ENCODE data around the gene FOXD1. TPM values are rescaled to one million over a fixed set of nuclear protein-coding genes. Genes with fewer than 3 reads are reported as not detected.

Gene FOXD1
- total RNA-seq, 2 donors from 2014 or later = 0.55 to 1.0 TPM

DNA sequence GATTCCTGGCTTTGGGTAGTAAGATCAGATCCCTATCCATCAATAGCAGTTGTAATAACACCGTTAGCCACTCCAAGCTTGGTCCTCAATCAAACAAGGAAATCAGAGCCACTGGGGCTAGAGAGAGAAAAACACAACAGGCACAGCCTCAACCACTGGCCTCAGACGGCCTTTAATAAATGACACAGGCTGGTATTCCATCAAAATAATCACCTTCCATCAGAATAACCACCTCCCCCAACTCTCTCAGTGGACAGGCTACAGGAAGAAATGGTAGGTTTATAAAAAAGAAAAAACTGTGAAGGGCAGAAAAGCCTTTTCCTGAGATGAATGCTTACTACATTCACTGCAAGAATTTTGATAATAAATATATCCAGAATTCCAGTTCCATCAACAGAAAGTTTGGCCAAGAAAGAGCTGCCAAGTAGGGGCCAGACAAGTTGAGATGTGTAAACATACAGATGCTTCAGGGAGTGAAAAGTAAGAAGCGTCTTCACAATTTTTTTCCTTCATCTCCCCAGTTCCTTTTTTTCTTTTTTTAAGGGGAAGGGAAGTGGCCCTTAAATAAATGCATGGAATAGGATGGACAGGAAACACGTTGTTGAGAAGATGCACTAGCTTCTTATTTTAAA lies 5.5 kb downstream of the FOXD1 start:
- DNase-seq = no peak
- peak overlapping the region; percentile 19 for H3K27ac Mint-ChIP-seq
- no peaks in the 10 kb centered on the region for H3K9me3 Mint-ChIP-seq
- peaks cover 0 to 5% of the 10 kb centered on the region in 2 donors for H3K36me3 Mint-ChIP-seq (ENCODE audit: insufficient read depth in 2 of 2)
- H3K27me3 Mint-ChIP-seq (ENCODE audit: low read depth) = peaks cover 87% of the 10 kb centered on the region
- no peak overlapping the region for H3K4me3 Mint-ChIP-seq
- no peak for ATAC-seq (replicated peaks in 1 of 2)
- peaks cover 12% of the 10 kb centered on the region for H3K4me1 Mint-ChIP-seq (ENCODE audit: low read depth)

DNA sequence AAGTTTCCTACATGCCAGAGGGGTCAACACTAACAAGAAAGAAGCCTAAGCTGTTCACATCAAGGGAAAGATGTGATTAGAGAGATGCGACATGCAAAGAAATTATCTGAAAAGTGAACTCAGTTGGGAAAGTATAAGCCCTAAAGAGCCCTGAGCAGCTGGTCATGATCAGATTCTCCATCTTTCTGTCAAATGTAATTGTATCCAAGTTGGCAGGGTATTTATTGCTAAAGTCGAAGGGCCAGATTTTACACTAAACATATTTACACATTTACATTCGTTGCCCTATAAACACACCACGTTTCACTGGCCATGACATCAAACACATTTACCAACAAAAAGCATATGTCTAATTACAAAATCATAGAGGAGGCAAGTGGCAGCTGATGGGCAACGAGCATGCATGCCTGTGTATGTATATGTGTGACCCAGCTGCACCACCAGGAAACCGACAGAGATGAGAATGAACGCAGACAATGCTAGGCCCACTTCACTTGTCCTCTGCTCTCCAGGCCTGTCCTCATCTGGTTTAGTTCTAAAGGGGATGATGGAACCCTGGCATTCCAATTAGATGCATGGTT lies 6.3 kb downstream of the FOXD1 start:
- no peak overlapping the region for H3K27ac Mint-ChIP-seq
- peaks cover 18% of the 10 kb centered on the region for H3K4me1 Mint-ChIP-seq (ENCODE audit: low read depth)
- H3K9me3 Mint-ChIP-seq = no peaks in the 10 kb centered on the region
- peaks cover 95% of the 10 kb centered on the region for H3K27me3 Mint-ChIP-seq (ENCODE audit: low read depth)
- DNase-seq (no peak), ATAC-seq (replicated peaks in 1 of 2) (no peak)
- no peak overlapping the region for H3K4me3 Mint-ChIP-seq
- H3K36me3 Mint-ChIP-seq (ENCODE audit: insufficient read depth in 2 of 2) = peaks cover 0 to 5% of the 10 kb centered on the region in 2 donors

DNA sequence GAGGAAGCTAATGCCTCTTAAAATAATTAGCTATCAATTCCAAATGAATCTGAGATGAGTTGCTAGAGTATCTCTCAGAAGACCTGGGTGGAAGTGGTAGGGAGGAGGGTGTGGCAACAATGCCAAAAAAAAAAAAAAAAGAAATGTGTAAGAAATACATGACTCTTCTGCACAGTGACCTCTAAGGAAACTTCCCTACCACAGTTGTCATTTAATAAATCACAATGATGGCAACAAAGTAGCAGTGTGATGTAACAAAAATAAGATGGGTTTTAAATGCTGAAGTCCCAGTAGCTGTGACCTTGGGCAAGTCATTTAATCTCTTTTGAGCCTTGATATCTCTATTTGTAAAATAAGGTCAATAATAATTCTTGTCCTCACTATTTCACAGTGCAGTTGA lies 7.2 kb downstream of the FOXD1 start:
- Mint-ChIP-seq H3K27me3 (ENCODE audit: low read depth) (peaks cover 95% of the 10 kb centered on the region), H3K9me3 (no peaks in the 10 kb centered on the region), H3K4me1 (ENCODE audit: low read depth) (peaks cover 17% of the 10 kb centered on the region), H3K36me3 (ENCODE audit: insufficient read depth in 2 of 2) (peaks cover 0 to 5% of the 10 kb centered on the region in 2 donors), H3K4me3 (no peak overlapping the region), H3K27ac (no peak overlapping the region)
- ATAC-seq (replicated peaks in 1 of 2) (no peak), DNase-seq (no peak)

DNA sequence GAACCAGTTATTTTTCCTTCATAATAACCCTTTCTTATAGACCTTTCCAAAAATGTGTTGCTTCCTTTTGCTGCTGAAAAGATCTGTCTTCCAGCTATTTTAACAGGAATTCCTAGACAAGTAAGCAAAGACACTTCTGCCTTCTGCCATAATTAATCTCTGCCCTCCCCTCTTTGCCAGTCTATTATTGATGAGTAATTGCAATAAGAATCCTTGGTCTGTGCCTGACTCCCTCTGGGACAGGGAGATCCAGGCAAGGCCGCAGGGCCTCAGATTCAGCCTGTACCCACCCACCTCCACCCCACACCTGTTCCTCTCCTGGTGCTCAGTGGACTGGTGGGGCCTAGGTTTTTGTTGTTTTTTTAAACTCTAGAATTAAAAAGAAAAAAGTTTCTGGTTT lies 8.3 kb downstream of the FOXD1 start:
- peaks cover 17% of the 10 kb centered on the region for H3K4me1 Mint-ChIP-seq (ENCODE audit: low read depth)
- H3K27me3 Mint-ChIP-seq (ENCODE audit: low read depth) = peaks cover 95% of the 10 kb centered on the region
- no peak overlapping the region for H3K27ac Mint-ChIP-seq
- no peaks in the 10 kb centered on the region for H3K9me3 Mint-ChIP-seq
- no peak overlapping the region for H3K4me3 Mint-ChIP-seq
- DNase-seq = no peak
- peaks cover 3 to 5% of the 10 kb centered on the region in 2 donors for H3K36me3 Mint-ChIP-seq (ENCODE audit: insufficient read depth in 2 of 2)
- no peak for ATAC-seq (replicated peaks in 1 of 2)

DNA sequence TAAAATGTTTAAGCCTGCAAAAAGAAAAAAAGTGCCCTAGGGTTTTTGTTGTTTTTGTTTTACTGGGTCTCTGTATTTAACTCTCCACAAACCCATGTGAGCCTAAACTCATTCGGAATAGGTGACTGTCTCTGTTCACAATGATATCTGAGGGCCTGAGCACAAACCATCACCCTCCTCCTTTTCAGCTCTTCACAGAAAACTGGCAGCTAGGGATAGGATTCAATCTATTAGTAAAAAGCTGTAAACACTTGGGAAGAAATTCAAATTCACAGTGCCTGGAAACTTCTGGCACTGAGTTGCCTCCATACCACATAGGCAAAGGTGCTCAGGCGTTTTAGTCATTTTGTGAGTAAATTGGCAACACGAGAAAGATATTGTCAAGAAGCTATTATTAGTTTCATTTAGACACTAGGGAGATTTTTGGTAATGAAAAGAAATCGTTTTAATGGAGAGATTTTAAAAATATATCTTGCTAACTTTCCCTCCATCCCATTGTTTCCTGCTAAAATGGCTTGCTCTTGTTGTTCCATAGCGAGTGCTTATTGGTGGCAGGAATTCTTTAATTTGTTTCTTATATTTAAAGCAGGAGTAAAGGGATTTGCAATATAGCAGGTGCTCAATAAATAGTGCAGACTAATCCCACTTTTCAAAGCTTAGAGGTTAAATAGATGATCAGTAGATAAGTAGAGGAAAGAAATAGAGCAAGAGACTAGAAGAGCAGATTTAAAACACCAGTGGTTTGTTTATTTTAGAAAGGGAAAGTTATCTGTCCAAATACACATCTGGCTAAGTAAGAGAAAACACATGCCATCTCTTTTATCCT lies 9.7 kb downstream of the FOXD1 start:
- H3K4me3 Mint-ChIP-seq = no peak overlapping the region
- H3K9me3 Mint-ChIP-seq = no peaks in the 10 kb centered on the region
- no peak for DNase-seq
- no peak for ATAC-seq (replicated peaks in 1 of 2)
- peaks cover 3 to 5% of the 10 kb centered on the region in 2 donors for H3K36me3 Mint-ChIP-seq (ENCODE audit: insufficient read depth in 2 of 2)
- peaks cover 95% of the 10 kb centered on the region for H3K27me3 Mint-ChIP-seq (ENCODE audit: low read depth)
- H3K27ac Mint-ChIP-seq = no peak overlapping the region
- H3K4me1 Mint-ChIP-seq (ENCODE audit: low read depth) = peaks cover 10% of the 10 kb centered on the region

DNA sequence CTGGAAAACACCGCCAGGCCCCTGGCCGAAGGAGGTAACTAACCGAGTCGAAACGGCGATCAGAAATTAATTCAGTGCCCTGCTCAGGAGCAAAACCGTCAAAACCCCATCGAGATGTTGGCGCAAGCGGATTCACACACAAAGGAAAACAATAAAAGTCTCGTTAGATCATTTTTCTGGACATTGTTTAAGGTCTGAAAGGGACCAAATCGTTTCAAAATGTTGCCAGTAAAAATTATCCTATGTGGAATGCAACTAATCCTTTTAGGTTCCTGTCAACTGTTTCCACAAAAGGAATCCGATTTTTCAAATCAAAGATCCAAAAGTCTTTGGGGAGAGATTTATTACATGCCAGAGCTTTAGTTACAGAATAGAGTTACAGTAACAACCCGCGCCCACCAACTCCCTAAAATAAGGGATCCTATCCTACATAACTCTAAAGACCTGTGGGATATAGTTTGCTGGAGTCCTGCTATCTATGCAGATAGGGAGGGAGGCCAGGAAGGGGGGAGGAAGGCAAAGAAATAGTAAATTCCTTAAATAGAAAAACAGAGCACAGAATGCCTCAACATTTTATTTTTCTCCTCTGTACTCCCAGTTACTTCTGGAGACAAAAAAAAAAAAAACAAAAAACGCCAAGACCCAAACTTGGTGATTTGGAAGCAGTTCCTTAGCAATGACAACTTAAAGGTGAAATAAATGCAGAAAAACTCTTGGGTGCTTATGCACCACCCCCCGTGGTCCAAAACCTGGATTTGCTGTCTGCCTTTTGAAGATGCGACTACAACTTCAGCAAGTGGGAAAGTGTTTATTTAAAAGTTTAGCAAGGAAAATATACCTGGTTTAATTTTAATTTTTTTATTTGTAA lies 10.6 kb downstream of the FOXD1 start:
- Mint-ChIP-seq H3K4me3 (peak overlapping the region; percentile 39 to 47), H3K36me3 (ENCODE audit: insufficient read depth in 2 of 2) (peaks cover 3 to 5% of the 10 kb centered on the region in 2 donors), H3K9me3 (no peaks in the 10 kb centered on the region), H3K27ac (no peak overlapping the region), H3K4me1 (ENCODE audit: low read depth) (peaks cover 10% of the 10 kb centered on the region), H3K27me3 (ENCODE audit: low read depth) (peaks cover 95% of the 10 kb centered on the region)
- DNase-seq (no peak), ATAC-seq (replicated peaks in 1 of 2) (no peak)

DNA sequence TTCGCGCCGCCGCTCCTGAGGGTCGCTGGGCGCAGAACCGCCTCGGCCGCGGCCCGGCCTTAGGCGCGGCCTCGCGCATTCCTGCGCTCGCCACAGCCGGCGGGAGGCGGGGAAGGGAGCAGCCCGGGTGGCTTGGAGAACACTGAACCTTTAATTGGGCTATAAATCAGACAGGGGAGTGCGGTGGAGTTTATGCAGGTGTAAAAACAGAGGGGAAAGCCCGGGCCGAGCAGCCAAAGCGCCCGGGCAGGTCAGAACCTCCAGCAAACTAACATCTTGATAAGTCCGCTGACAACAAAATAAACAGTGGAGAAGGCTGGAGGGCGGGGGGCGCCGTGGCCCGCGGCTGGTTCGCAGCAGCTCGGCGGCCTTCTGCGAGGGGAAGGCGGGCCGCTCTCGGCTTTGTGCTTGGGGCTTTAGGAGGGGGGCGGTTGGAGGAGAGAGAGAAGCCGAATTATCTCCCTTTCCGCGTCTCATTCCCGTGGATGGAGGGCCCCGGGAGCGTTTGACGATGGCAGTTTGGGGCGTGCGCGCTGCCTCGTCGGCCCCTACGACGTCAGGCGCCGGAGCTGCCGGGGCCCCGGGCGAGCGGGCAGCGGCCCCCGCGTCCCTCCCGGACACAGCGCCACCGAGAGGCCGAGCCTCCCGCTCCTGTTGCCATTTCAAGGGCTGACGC lies 11.3 kb downstream of the FOXD1 start:
- Mint-ChIP-seq H3K27me3 (ENCODE audit: low read depth) (peaks cover 95% of the 10 kb centered on the region), H3K36me3 (ENCODE audit: insufficient read depth in 2 of 2) (peaks cover 3 to 4% of the 10 kb centered on the region in 2 donors), H3K4me1 (ENCODE audit: low read depth) (peaks cover 10% of the 10 kb centered on the region), H3K27ac (no peak overlapping the region), H3K4me3 (peak overlapping the region; percentile 80 to 84), H3K9me3 (no peaks in the 10 kb centered on the region)
- ATAC-seq (replicated peaks in 1 of 2) = peak; percentile 38 to 46
- DNase-seq = peak in 1 of 2 donors; percentile 32

DNA sequence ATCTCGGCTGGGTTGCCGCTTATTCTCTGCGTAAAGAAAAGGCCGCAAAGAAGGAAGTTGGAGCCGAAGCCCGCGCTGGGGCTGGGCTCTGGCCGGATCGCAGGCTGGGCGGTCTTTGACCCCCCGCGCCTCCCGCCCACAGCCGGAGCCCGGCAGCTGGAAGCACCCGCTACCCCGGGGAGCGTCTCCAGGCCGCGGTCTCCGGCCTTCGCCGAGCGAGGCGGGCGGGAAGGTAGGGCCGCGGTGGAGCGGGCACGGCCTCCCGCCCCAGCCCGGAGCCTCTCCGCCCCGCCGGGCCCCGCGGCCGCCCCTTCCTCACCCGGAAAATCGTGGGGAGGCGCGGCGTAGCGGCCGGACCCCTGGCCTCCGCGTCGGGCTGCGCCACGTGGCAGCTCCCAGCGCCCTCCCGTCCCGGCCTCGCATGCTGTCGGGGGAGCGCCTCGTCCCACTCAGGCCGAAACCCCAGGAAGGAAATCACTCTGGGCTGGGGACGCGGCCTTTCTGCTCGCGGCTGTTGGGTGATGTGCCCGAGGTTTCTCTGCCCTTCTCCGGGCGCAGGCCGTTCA lies 12.0 kb downstream of the FOXD1 start:
- DNase-seq = no peak
- peak overlapping the region; percentile 80 to 84 for H3K4me3 Mint-ChIP-seq
- peaks cover 92% of the 10 kb centered on the region for H3K27me3 Mint-ChIP-seq (ENCODE audit: low read depth)
- H3K27ac Mint-ChIP-seq = no peak overlapping the region
- H3K9me3 Mint-ChIP-seq = no peaks in the 10 kb centered on the region
- H3K4me1 Mint-ChIP-seq (ENCODE audit: low read depth) = peaks cover 10% of the 10 kb centered on the region
- H3K36me3 Mint-ChIP-seq (ENCODE audit: insufficient read depth in 2 of 2) = peaks cover 3 to 4% of the 10 kb centered on the region in 2 donors
- ATAC-seq (replicated peaks in 1 of 2) = peak; percentile 17 to 24

DNA sequence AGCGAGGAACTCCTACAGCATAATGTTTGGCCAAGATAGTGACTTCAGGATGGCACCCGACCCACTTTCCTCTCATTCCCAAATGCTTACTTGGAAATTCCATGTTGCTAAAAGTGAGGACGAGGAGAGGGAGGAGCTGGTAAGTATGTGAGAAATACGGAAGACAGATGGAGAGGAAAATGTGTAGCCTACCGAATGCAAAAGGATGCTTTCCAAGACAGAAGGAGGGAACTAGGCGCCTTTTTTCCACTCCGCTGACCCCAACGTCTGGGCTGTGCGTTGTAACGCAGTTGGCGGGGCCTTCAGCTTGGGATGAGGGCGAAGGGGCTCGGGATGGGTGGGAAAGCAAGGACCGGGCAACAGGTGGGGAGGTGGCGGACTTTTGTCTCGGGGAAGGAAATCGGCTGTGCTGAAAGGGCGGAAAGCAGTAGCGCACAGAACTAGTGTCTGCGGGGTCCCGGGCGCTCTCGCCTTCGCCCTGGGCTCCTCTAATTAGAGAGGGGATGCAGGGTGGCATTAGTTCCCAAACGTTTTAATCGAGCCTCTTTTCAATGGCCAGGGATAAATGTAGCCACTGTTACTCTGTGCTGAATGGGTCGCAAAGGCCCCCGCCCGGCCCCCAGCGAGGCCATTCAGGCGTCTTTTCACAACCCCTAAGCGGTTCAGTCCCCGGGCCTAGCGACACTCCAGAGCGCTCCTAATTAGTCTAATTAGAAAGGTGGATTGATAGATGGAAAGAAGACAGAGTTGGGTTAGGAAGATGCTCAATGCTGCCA lies 12.6 kb downstream of the FOXD1 start:
- Mint-ChIP-seq H3K4me3 (peak overlapping the region; percentile 69 to 74), H3K36me3 (ENCODE audit: insufficient read depth in 2 of 2) (peaks cover 2 to 3% of the 10 kb centered on the region in 2 donors), H3K9me3 (no peaks in the 10 kb centered on the region), H3K4me1 (ENCODE audit: low read depth) (peaks cover 10% of the 10 kb centered on the region), H3K27me3 (ENCODE audit: low read depth) (peaks cover 85% of the 10 kb centered on the region), H3K27ac (peak overlapping the region; percentile 2)
- no peak for ATAC-seq (replicated peaks in 1 of 2)
- no peak for DNase-seq

DNA sequence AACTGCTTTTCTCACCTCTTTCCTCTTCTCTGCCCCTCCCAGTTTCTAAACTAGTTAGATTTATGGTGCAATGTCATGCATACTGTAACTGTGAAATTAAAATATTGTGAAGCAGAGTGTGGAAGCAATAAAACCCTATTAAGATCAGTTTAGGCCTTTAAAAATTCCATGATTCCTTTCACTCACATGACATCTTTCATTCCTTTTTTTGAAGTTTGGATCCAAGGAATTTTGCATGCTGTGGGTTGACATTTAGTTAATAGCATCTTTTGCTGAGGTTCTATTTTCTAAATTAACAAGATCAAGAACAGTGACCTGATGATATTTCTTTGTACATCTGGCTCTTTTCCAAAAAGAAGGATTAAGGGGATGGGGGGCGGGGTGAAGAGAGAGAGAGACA lies 13.7 kb downstream of the FOXD1 start:
- ATAC-seq (replicated peaks in 1 of 2) (no peak), DNase-seq (no peak)
- Mint-ChIP-seq H3K27ac (no peak overlapping the region), H3K4me1 (ENCODE audit: low read depth) (peaks cover 10% of the 10 kb centered on the region), H3K4me3 (no peak overlapping the region), H3K36me3 (ENCODE audit: insufficient read depth in 2 of 2) (peaks cover 1 to 3% of the 10 kb centered on the region in 2 donors), H3K27me3 (ENCODE audit: low read depth) (peaks cover 81% of the 10 kb centered on the region), H3K9me3 (no peaks in the 10 kb centered on the region)

DNA sequence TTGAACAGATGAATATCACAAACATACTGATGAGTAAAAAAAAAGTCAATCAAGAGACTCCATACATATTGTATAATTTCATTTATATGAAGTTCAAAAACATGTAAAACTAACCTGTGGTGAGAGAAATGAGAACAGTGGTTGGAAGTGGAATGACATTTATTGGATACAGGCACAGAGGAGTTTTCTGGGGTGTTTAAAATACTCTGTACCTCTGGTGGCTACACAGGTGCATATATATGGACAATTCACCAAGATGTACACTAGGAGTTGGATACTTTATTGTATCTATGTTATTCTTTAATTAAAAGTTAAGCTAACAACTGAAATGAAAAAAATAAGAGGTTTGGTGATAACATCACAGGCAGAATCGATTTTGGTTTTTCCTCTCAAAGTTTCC lies 14.1 kb downstream of the FOXD1 start:
- DNase-seq (no peak), ATAC-seq (replicated peaks in 1 of 2) (no peak)
- Mint-ChIP-seq H3K9me3 (no peaks in the 10 kb centered on the region), H3K4me3 (no peak overlapping the region), H3K27me3 (ENCODE audit: low read depth) (peaks cover 78% of the 10 kb centered on the region), H3K36me3 (ENCODE audit: insufficient read depth in 2 of 2) (peaks cover 1 to 3% of the 10 kb centered on the region in 2 donors), H3K4me1 (ENCODE audit: low read depth) (peaks cover 10% of the 10 kb centered on the region), H3K27ac (no peak overlapping the region)
